ENCODE measurements around the gene CHST6.
"Not testable (repeated sequence)": the region's sequence is repeated elsewhere in the genome, so short reads cannot be mapped to it uniquely, and the experiment has no call there.

CHST6 gene

DNA sequence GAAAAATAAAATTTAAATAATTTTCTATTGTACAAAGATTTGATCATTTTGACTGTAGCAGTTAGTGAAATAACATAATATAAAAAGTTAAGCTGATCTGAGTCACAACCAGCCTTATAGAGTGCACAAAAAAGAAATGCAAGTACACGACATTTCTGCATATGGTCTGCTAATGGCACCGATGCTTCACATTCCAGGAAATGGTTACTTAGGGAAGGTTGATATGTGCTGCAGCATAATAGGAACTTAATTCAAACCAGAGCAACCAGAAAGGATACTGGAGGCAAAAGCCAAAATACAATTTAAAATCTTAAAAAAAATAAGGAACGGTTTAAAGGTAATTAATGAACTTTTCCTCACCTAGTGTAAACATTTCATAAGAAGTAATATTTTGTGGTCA, 51.9 kb downstream of the CHST6 start:
- ChIA-PET CTCF (interaction anchor here (2.2 to 3.7 kb wide), 4 partner anchors 10 to 244 kb away, joined by 7 to 20 read pairs (median 13); partner anchors contain the start of genes CFDP1 and TMEM170A), POLR2A (no interaction called here)
- no peak for TF ChIP-seq CTCF (IDR thresholded peaks at IDR 0.05; ENCODE audit: insufficient read depth, low read length, missing control alignments)
- peak; percentile 66 for DNase-seq (ENCODE audit: low read depth, low spot score)
- H3K4me3 ChIP-seq (ENCODE audit: low read depth, low read length): no peak overlapping the region

DNA sequence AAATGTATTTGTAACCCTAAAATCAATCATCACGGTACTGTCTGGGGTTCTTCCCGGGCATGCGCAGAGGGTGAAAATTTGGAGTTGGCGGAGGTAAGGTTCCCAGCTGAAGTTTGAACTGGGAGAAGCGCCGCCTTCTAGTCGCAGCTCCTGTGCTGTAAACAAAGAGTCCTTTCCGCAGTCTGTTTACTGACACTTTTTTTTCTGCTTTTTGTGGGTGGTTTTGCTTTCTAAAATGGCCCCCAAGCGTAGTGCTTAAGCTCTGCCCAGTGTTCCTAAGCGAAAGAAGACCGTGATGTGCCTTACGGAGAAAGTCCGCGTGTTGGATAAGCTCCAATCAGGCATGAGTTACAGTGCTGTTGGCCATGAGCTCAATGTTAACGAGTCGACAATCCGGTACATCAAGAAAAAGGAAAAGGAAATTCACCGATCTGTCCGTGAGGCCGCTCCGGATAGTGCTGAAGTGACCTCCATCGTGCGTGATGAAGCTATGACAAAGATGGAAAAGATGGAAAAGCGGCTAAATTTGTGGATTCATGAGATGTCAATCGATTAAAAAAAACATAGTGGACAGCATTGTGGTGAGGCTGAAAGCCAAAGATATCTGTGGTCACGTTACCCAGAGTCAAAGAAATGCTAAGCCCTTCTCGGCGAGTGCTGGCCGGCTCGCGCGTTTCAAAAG, 61.4 kb downstream of the CHST6 start:
- CTCF ChIA-PET: interaction anchor here (0.7 to 2.1 kb wide), 10 partner anchors 10 to 332 kb away, joined by 3 to 11 read pairs (median 4); partner anchors contain the start of gene TMEM170A
- TF ChIP-seq CTCF (IDR thresholded peaks at IDR 0.05; ENCODE audit: insufficient read depth, low read length, missing control alignments): no peak
- DNase-seq (ENCODE audit: low read depth, low spot score): peak; percentile 70
- peak overlapping the region; percentile 94 for H3K4me3 ChIP-seq (ENCODE audit: low read depth, low read length)
- POLR2A ChIA-PET: interaction anchor here (0.6 to 1.6 kb wide), 6 partner anchors 11 to 213 kb away, joined by 3 to 5 read pairs (median 3); partner anchors contain the start of genes KARS1 and TERF2IP

GRCh38 chr16:75432828-75433731, 62.2 kb downstream of the CHST6 start, which contains the start of gene CFDP1:
Gene CFDP1, minus strand, starts transcription at chr16:75433503. Its CDS starts 151 bp downstream, at chr16:75433352.
- CTCF ChIA-PET: interaction anchor here (0.8 to 2.1 kb wide), 8 partner anchors 11 to 333 kb away, joined by 3 to 11 read pairs (median 4); partner anchors contain the start of gene TMEM170A
- peak; percentile 44 for DNase-seq (ENCODE audit: low read depth, low spot score)
- no peak for TF ChIP-seq CTCF (IDR thresholded peaks at IDR 0.05; ENCODE audit: insufficient read depth, low read length, missing control alignments)
- POLR2A ChIA-PET: interaction anchor here (0.5 to 1.6 kb wide), 5 partner anchors 11 to 183 kb away, joined by 3 to 5 read pairs (median 3); no protein-coding TSS in a partner anchor
- H3K4me3 ChIP-seq (ENCODE audit: low read depth, low read length): peak within 1 kb of the TSS; percentile 94

GRCh38 chr16:75429621-75430403, 65.4 kb downstream of the CHST6 start:
- no peak for DNase-seq (ENCODE audit: low read depth, low spot score)
- TF ChIP-seq CTCF (IDR thresholded peaks at IDR 0.05; ENCODE audit: insufficient read depth, low read length, missing control alignments): no peak
- CTCF ChIA-PET: interaction anchor here (1.5 kb wide), 1 partner anchor 36 kb away, joined by 5 read pairs; no protein-coding TSS in a partner anchor
- POLR2A ChIA-PET: interaction anchor here (0.7 kb wide), 1 partner anchor 147 kb away, joined by 3 read pairs; no protein-coding TSS in a partner anchor
- H3K4me3 ChIP-seq (ENCODE audit: low read depth, low read length): no peak overlapping the region

DNA sequence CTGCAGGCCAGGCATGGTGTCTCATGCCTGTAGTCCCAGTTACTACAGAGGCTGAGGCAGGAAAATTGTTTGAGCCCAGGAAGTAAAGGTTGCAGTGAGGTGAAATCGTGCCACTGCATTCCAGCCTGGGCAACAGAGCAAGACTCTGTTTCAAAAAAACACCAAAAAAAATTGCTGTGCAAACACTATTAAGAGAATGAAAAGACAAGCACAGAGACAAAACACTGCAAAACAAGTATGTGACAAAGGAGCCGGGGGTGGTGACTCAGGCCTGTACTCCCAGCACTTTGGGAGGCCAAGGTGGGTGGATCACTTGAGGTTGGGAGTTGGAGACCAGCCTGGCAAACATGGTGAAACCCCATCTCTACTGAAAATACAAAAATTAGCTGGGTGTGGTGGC, 68.7 kb downstream of the CHST6 start:
- H3K4me3 ChIP-seq (ENCODE audit: low read depth, low read length); DNase-seq (ENCODE audit: low read depth, low spot score); POLR2A ChIA-PET: not testable (repeated sequence)
- CTCF ChIA-PET: interaction anchor here (1.7 to 2.1 kb wide), 2 partner anchors 22 to 24 kb away, joined by 4 read pairs; no protein-coding TSS in a partner anchor

- H3K4me3 ChIP-seq (ENCODE audit: low read depth, low read length); DNase-seq (ENCODE audit: low read depth, low spot score): not testable (repeated sequence)
- ChIA-PET POLR2A (interaction anchor here (0.7 kb wide), 1 partner anchor 321 kb away, joined by 4 read pairs; no protein-coding TSS in a partner anchor), CTCF (interaction anchor here (0.7 to 2.1 kb wide), 3 partner anchors 20 to 541 kb away, joined by 3 to 5 read pairs (median 4); no protein-coding TSS in a partner anchor)
These were observed 71.0 kb downstream of the CHST6 start for GRCh38 chr16:75424105-75424762.
